ENCODE results near the gene DUSP8.

Gene DUSP8

GRCh38 chr11:1530686-1531448 is 41.2 kb downstream of the DUSP8 start:
- no peak for DNase-seq

- DNase-seq, result no peak
These were observed 42.3 kb downstream of the DUSP8 start for GRCh38 chr11:1529774-1530173.

GRCh38 chr11:1529286-1529685 is 42.8 kb downstream of the DUSP8 start:
- no peak for DNase-seq

GRCh38 chr11:1528710-1529109 is 43.4 kb downstream of the DUSP8 start:
- no peak for DNase-seq

- no peak for DNase-seq
These were observed 45.3 kb downstream of the DUSP8 start for GRCh38 chr11:1526785-1527184.

- no peak for DNase-seq
These were observed 48.3 kb downstream of the DUSP8 start for GRCh38 chr11:1523779-1524178.

GRCh38 chr11:1523077-1523476 is 49.0 kb downstream of the DUSP8 start:
- no peak for DNase-seq

- no peak for DNase-seq
These were observed 50.0 kb downstream of the DUSP8 start for GRCh38 chr11:1522081-1522424.

GRCh38 chr11:1521382-1522080 is 50.5 kb downstream of the DUSP8 start:
- no peak for DNase-seq

- no peak for DNase-seq
These were observed 51.3 kb downstream of the DUSP8 start for GRCh38 chr11:1520663-1521267.

- DNase-seq, result no peak
These were observed 51.8 kb downstream of the DUSP8 start for GRCh38 chr11:1520209-1520662.

GRCh38 chr11:1519028-1520010 is 52.8 kb downstream of the DUSP8 start:
- DNase-seq, result no peak

GRCh38 chr11:1518301-1518700 is 53.8 kb downstream of the DUSP8 start:
- DNase-seq, result no peak

- DNase-seq, result no peak
These were observed 54.7 kb downstream of the DUSP8 start for GRCh38 chr11:1517117-1518005.

- no peak for DNase-seq
These were observed 55.6 kb downstream of the DUSP8 start for GRCh38 chr11:1516273-1517067.

GRCh38 chr11:1515082-1516060 is 56.7 kb downstream of the DUSP8 start:
- DNase-seq, result peak; percentile 34

GRCh38 chr11:1514336-1515061 is 57.6 kb downstream of the DUSP8 start:
- DNase-seq, result no peak

- DNase-seq, result no peak
These were observed 58.5 kb downstream of the DUSP8 start for GRCh38 chr11:1513326-1514296.
